Mesenchymal stem cell (in vitro differentiated cells and primary cell): ENCODE results near the gene CYB5R3.

Experiments
- DNase-seq: peaks from one replicate; pipeline ENCODE4 v3.0.0-alpha.2; 2013
- H2AFZ ChIP-seq: one replicate; pipeline ENCODE4 v1.6.1; 2013; ENCODE audit warnings: low read depth, mild to moderate bottlenecking, control low read depth, inconsistent platforms, low read length, moderate library complexity
- H2AK5ac ChIP-seq: 2 replicates; pipeline ENCODE4 v1.6.1; 2013; ENCODE audit warnings: low read length, moderate library complexity, mild to moderate bottlenecking, inconsistent platforms; ENCODE audit not compliant: severe bottlenecking
- H2BK120ac ChIP-seq: one replicate; pipeline ENCODE4 v1.6.1; 2013; ENCODE audit warnings: low read depth, mild to moderate bottlenecking, inconsistent platforms, low read length, moderate library complexity
- H2BK12ac ChIP-seq, 2 experiments: one replicate each; pipeline ENCODE4 v1.6.1; 2013; ENCODE audit warnings: inconsistent platforms in 2 of 2, low read length in 2 of 2, mild to moderate bottlenecking in 2 of 2, moderate library complexity in 2 of 2, control low read depth in 1 of 2
- H2BK15ac ChIP-seq: one replicate; pipeline ENCODE4 v1.6.1; 2013; ENCODE audit warnings: mild to moderate bottlenecking, low read depth, inconsistent platforms; ENCODE audit not compliant: poor library complexity, severe bottlenecking
- H2BK5ac ChIP-seq: 2 replicates; pipeline ENCODE4 v1.6.1; 2013; ENCODE audit warnings: low read depth, mild to moderate bottlenecking, low read length, control low read depth, inconsistent platforms; ENCODE audit not compliant: poor library complexity, severe bottlenecking
- H3K14ac ChIP-seq, 2 experiments: one replicate each; pipeline ENCODE4 v1.6.1; 2013; ENCODE audit warnings: inconsistent platforms in 2 of 2, low read length in 2 of 2, control low read depth in 1 of 2, mild to moderate bottlenecking in 1 of 2, moderate library complexity in 1 of 2
- H3K18ac ChIP-seq, 2 experiments: one replicate each; pipeline ENCODE4 v1.6.1; 2013; ENCODE audit warnings: inconsistent platforms in 2 of 2, low read length in 2 of 2, control low read depth in 1 of 2, low read depth in 1 of 2, mild to moderate bottlenecking in 1 of 2
- H3K23ac ChIP-seq, 2 experiments: one replicate each; pipeline ENCODE4 v1.6.1; 2013; ENCODE audit warnings: inconsistent platforms in 2 of 2, low read length in 2 of 2, mild to moderate bottlenecking in 2 of 2, moderate library complexity in 2 of 2, control low read depth in 1 of 2
- H3K27ac ChIP-seq: 2 replicates; pipeline ENCODE4 v1.5.1; 2013; ENCODE audit warnings: mild to moderate bottlenecking, moderate library complexity, low read length, control low read depth, inconsistent platforms; ENCODE audit not compliant: poor library complexity, severe bottlenecking
- H3K27me3 ChIP-seq, 2 experiments: 2 replicates each; pipeline versions ENCODE4 v1.6.1 to v1.7.0; 2013; ENCODE audit warnings: low read length in 2 of 2, mild to moderate bottlenecking in 2 of 2, moderate library complexity in 2 of 2, control low read depth in 1 of 2, inconsistent platforms in 1 of 2; ENCODE audit not compliant: control insufficient read depth in 1 of 2, insufficient read depth in 1 of 2
- H3K36me3 ChIP-seq, 2 experiments: 2 replicates each; pipeline versions ENCODE4 v1.6.1 to v1.7.0; 2013; ENCODE audit warnings: low read length in 2 of 2, control low read depth in 1 of 2, inconsistent platforms in 1 of 2, low read depth in 1 of 2, mild to moderate bottlenecking in 1 of 2; ENCODE audit not compliant: insufficient read depth in 2 of 2, control insufficient read depth in 1 of 2
- H3K4ac ChIP-seq, 2 experiments: one replicate each; pipeline ENCODE4 v1.6.1; 2013; ENCODE audit warnings: inconsistent platforms in 2 of 2, low read length in 2 of 2, mild to moderate bottlenecking in 2 of 2, moderate library complexity in 2 of 2, control low read depth in 1 of 2, low read depth in 1 of 2
- H3K4me1 ChIP-seq: 2 replicates; pipeline ENCODE4 v1.6.1; 2013; ENCODE audit warnings: low read depth, low read length, control low read depth; ENCODE audit not compliant: control insufficient read depth, insufficient read depth
- H3K4me2 ChIP-seq: 2 replicates; pipeline ENCODE4 v1.6.1; 2013; ENCODE audit warnings: low read length, mild to moderate bottlenecking, inconsistent platforms; ENCODE audit not compliant: poor library complexity, severe bottlenecking
- H3K4me3 ChIP-seq, 2 experiments: 2 replicates each; pipeline versions ENCODE4 v1.5.1 to v1.7.0; 2013; ENCODE audit warnings: low read length in 2 of 2, mild to moderate bottlenecking in 2 of 2, control low read depth in 1 of 2, low read depth in 1 of 2; ENCODE audit not compliant: insufficient read depth in 1 of 2
- H3K79me1 ChIP-seq: replicated peaks from 2 replicates; pipeline ENCODE4 v1.6.1; 2013; ENCODE audit warnings: mild to moderate bottlenecking, control low read depth, low read length, inconsistent platforms; ENCODE audit not compliant: poor library complexity, severe bottlenecking
- H3K9ac ChIP-seq: 2 replicates; pipeline ENCODE4 v1.7.0; 2013; ENCODE audit warnings: mild to moderate bottlenecking, low read length, moderate library complexity
- H3K9me3 ChIP-seq: 2 replicates; pipeline ENCODE4 v1.7.0; 2013; ENCODE audit warnings: mild to moderate bottlenecking, low read length; ENCODE audit not compliant: control insufficient read depth
- H4K8ac ChIP-seq: one replicate; pipeline ENCODE4 v1.6.1; 2013; ENCODE audit warnings: inconsistent platforms, mild to moderate bottlenecking, low read length, moderate library complexity
- H4K91ac ChIP-seq: one replicate; pipeline ENCODE4 v1.6.1; 2013; ENCODE audit warnings: mild to moderate bottlenecking, low read length, inconsistent platforms
- WGBS: methylation state at CpG from one replicate; pipeline ENCODE4 v1.1.7; 2013; ENCODE audit warnings: mixed read lengths; 5-methylcytosine and 5-hydroxymethylcytosine counted together

The CYB5R3 gene

GRCh38 chr22:42625416-42625815 lies 23.8 kb downstream of the CYB5R3 start:
- Histone ChIP-seq H4K91ac (no peak overlapping the region), H3K4me2 (no peak overlapping the region), H3K36me3 (peaks cover 76 to 77% of the 10 kb centered on the region in 2 experiments), H2AFZ (no peak overlapping the region), H2BK5ac (no peak overlapping the region), H3K23ac (no peak overlapping the region), H3K4me1 (peaks cover 32% of the 10 kb centered on the region), H3K18ac (no peak overlapping the region), H3K4me3 (no peak overlapping the region), H3K4ac (no peak overlapping the region), H3K27me3 (no peaks in the 10 kb centered on the region), H3K27ac (no peak overlapping the region), H3K14ac (no peak overlapping the region), H2BK120ac (no peak overlapping the region), H3K79me1 (peaks cover 52% of the 10 kb centered on the region), H3K9ac (no peak overlapping the region), H2BK12ac (no peak overlapping the region), H4K8ac (no peak overlapping the region), H2BK15ac (no peak overlapping the region), H2AK5ac (no peak overlapping the region), H3K9me3 (no peaks in the 10 kb centered on the region)
- WGBS = 82% methylated on average over 12 of the region's 15 CpGs
- DNase-seq = no peak

GRCh38 chr22:42624551-42625106 lies 24.6 kb downstream of the CYB5R3 start:
- Histone ChIP-seq H2AFZ (no peak overlapping the region), H3K4me1 (peaks cover 35% of the 10 kb centered on the region), H3K14ac (no peak overlapping the region), H3K23ac (no peak overlapping the region), H3K36me3 (peaks cover 75 to 77% of the 10 kb centered on the region in 2 experiments), H2BK15ac (no peak overlapping the region), H3K18ac (no peak overlapping the region), H4K8ac (no peak overlapping the region), H3K4me3 (no peak overlapping the region), H2AK5ac (no peak overlapping the region), H3K27ac (no peak overlapping the region), H3K9ac (peak overlapping the region; percentile 15), H3K9me3 (no peaks in the 10 kb centered on the region), H3K4me2 (no peak overlapping the region), H4K91ac (no peak overlapping the region), H3K79me1 (peaks cover 48% of the 10 kb centered on the region), H2BK12ac (no peak overlapping the region), H2BK5ac (no peak overlapping the region), H3K4ac (no peak overlapping the region), H2BK120ac (no peak overlapping the region), H3K27me3 (no peaks in the 10 kb centered on the region)
- no peak for DNase-seq
- 91% methylated on average over 10 of the region's 12 CpGs for WGBS

GRCh38 chr22:42623756-42624441 lies 25.3 kb downstream of the CYB5R3 start:
- Histone ChIP-seq H3K9ac (no peak overlapping the region), H3K14ac (no peak overlapping the region), H3K27me3 (no peaks in the 10 kb centered on the region), H3K4me2 (no peak overlapping the region), H2AFZ (no peak overlapping the region), H2BK5ac (no peak overlapping the region), H4K91ac (no peak overlapping the region), H3K4me1 (peaks cover 41% of the 10 kb centered on the region), H3K36me3 (peaks cover 75 to 78% of the 10 kb centered on the region in 2 experiments), H3K9me3 (no peaks in the 10 kb centered on the region), H3K23ac (no peak overlapping the region), H2AK5ac (no peak overlapping the region), H3K4ac (no peak overlapping the region), H2BK15ac (no peak overlapping the region), H4K8ac (no peak overlapping the region), H2BK120ac (no peak overlapping the region), H2BK12ac (no peak overlapping the region), H3K27ac (no peak overlapping the region), H3K18ac (no peak overlapping the region), H3K79me1 (peaks cover 48% of the 10 kb centered on the region), H3K4me3 (no peak overlapping the region)
- DNase-seq = no peak
- 94% methylated on average over 28 of the region's 29 CpGs for WGBS

GRCh38 chr22:42623301-42623751 lies 25.9 kb downstream of the CYB5R3 start:
- Histone ChIP-seq H3K27ac (no peak overlapping the region), H4K91ac (no peak overlapping the region), H3K4ac (no peak overlapping the region), H3K9ac (no peak overlapping the region), H3K18ac (no peak overlapping the region), H2BK120ac (no peak overlapping the region), H2AK5ac (no peak overlapping the region), H3K23ac (no peak overlapping the region), H2BK15ac (no peak overlapping the region), H3K4me2 (no peak overlapping the region), H3K27me3 (no peaks in the 10 kb centered on the region), H3K36me3 (peaks cover 72 to 74% of the 10 kb centered on the region in 2 experiments), H3K14ac (no peak overlapping the region), H2BK12ac (no peak overlapping the region), H2BK5ac (no peak overlapping the region), H3K4me1 (peaks cover 41% of the 10 kb centered on the region), H3K4me3 (peak overlapping the region in 1 of 2 experiments; percentile 19), H3K9me3 (no peaks in the 10 kb centered on the region), H4K8ac (peak overlapping the region; percentile 21), H3K79me1 (peaks cover 44% of the 10 kb centered on the region), H2AFZ (no peak overlapping the region)
- DNase-seq = no peak
- 94% methylated on average over 18 of the region's 18 CpGs for WGBS
